Chondrocyte (in vitro differentiated cells): Measurements from ENCODE around the gene FBXL7. TPM values are rescaled to one million over a fixed set of nuclear protein-coding genes. Genes with fewer than 3 reads are reported as not detected.

Experiments used
- DNase-seq: peaks from one replicate; pipeline ENCODE4 v3.0.0; 2021; ENCODE audit warnings: mixed read lengths, low spot score
- H3K27ac Mint-ChIP-seq: one replicate; pipeline ENCODE4 v1.8.0; 2021; ENCODE audit warnings: mild to moderate bottlenecking, moderate library complexity, mixed read lengths; ENCODE audit not compliant: unreplicated experiment
- H3K27me3 Mint-ChIP-seq: 2 replicates; pipeline ENCODE4 v1.8.0; 2021; ENCODE audit warnings: low read depth, mixed read lengths
- H3K36me3 Mint-ChIP-seq: 2 replicates; pipeline ENCODE4 v1.8.0; 2021; ENCODE audit warnings: low read depth, mixed read lengths
- H3K4me1 Mint-ChIP-seq: 2 replicates; pipeline ENCODE4 v1.8.0; 2021; ENCODE audit warnings: low read depth, mild to moderate bottlenecking, mixed read lengths
- H3K4me3 Mint-ChIP-seq: one replicate; pipeline ENCODE4 v1.8.0; 2021; ENCODE audit warnings: mild to moderate bottlenecking, moderate library complexity, mixed read lengths; ENCODE audit not compliant: unreplicated experiment
- H3K9me3 Mint-ChIP-seq: 2 replicates; pipeline ENCODE4 v1.8.0; 2021; ENCODE audit warnings: low read depth, mixed read lengths
- CTCF ChIP-seq: fragments of 200-600 bp; sonication (generic); IDR thresholded peaks from 2 replicates; pipeline ENCODE4 v1.5.0; 2021; ENCODE audit warnings: antibody characterized with exemption, mild to moderate bottlenecking, moderate library complexity
- total RNA-seq: library from RNA; stranded (reverse); gene quantifications from 3 replicates; pipeline ENCODE4 v1.2.1, GENCODE V29; 2021

The FBXL7 gene
- total RNA-seq, 1 donor from 2014 or later = 32.6 TPM

GRCh38 chr5:15741591-15741990, 241.6 kb downstream of the FBXL7 start:
- Mint-ChIP-seq H3K27me3 (no peaks in the 10 kb centered on the region), H3K27ac (peak overlapping the region; percentile 55), H3K4me1 (peaks cover 44% of the 10 kb centered on the region), H3K9me3 (peaks cover 6% of the 10 kb centered on the region), H3K4me3 (no peak overlapping the region), H3K36me3 (no peaks in the 10 kb centered on the region)
- TF ChIP-seq CTCF = no peak
- no peak for DNase-seq

DNA sequence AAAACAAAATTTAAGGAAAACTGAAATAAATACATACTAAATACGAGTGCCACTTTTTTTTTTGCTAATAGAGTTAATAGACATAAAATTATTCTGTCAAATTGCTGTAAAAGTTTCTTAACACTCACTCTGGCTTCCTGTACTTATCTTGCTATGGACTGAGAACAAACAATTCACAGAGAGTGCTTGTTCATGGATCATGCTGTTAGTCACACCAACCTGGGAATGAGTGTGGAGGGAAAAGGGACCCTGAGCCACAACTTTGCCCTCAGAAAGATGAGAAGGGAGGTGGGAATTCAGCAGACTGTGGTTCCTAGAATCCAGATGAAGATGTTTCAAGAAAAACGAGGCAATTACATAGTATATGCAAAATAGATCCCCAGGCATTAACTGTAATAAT, 246.9 kb downstream of the FBXL7 start:
- peaks cover 6% of the 10 kb centered on the region for H3K9me3 Mint-ChIP-seq

GRCh38 chr5:15748266-15748665, 248.3 kb downstream of the FBXL7 start:
- peaks cover 4% of the 10 kb centered on the region for H3K9me3 Mint-ChIP-seq
- H3K27me3 Mint-ChIP-seq = no peaks in the 10 kb centered on the region
- no peak overlapping the region for H3K4me3 Mint-ChIP-seq

More for the DNA sequence above, 246.9 kb downstream of the FBXL7 start:
- Mint-ChIP-seq H3K27me3 (no peaks in the 10 kb centered on the region), H3K4me1 (peaks cover 19% of the 10 kb centered on the region), H3K4me3 (no peak overlapping the region), H3K36me3 (no peaks in the 10 kb centered on the region), H3K27ac (no peak overlapping the region)
- no peak for TF ChIP-seq CTCF
- no peak for DNase-seq

GRCh38 chr5:15752663-15753285, 252.8 kb downstream of the FBXL7 start:
- Mint-ChIP-seq H3K27me3 (no peaks in the 10 kb centered on the region), H3K9me3 (peaks cover 4% of the 10 kb centered on the region), H3K4me1 (peaks cover 51% of the 10 kb centered on the region), H3K27ac (no peak overlapping the region), H3K4me3 (peak overlapping the region; percentile 59), H3K36me3 (no peaks in the 10 kb centered on the region)
- TF ChIP-seq CTCF = no peak
- DNase-seq = no peak

More at GRCh38 chr5:15748266-15748665, 248.3 kb downstream of the FBXL7 start:
- no peaks in the 10 kb centered on the region for H3K36me3 Mint-ChIP-seq
- DNase-seq = no peak
- TF ChIP-seq CTCF = no peak
- H3K4me1 Mint-ChIP-seq = peaks cover 24% of the 10 kb centered on the region
- H3K27ac Mint-ChIP-seq = no peak overlapping the region

DNA sequence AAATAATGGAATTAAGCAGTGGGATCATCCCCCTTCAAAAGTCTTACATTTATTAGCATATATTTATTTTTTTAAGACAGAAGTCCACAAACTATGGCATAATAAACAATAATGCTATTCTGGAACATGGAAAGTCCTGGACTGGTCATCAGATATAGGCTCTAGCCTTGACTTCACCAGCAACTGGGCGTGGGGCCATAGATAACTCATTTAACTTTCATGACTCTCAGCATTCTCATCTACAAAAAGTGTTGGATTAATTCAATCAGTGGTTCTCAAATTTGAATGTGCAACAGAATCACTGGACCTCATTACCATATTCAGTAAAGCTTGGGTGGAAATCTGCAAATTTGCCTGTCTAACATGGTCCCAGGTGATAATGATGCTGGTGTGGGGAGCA, 253.8 kb downstream of the FBXL7 start:
- H3K36me3 Mint-ChIP-seq = no peaks in the 10 kb centered on the region
- H3K4me3 Mint-ChIP-seq = no peak overlapping the region
- peaks cover 4% of the 10 kb centered on the region for H3K9me3 Mint-ChIP-seq
- no peaks in the 10 kb centered on the region for H3K27me3 Mint-ChIP-seq
- TF ChIP-seq CTCF = no peak
- no peak for DNase-seq
- peaks cover 53% of the 10 kb centered on the region for H3K4me1 Mint-ChIP-seq
- no peak overlapping the region for H3K27ac Mint-ChIP-seq
